Measurements from ENCODE around the gene SPRYD4.
"Not testable (repeated sequence)": the region's sequence is repeated elsewhere in the genome, so short reads cannot be mapped to it uniquely, and the experiment has no call there.

Gene SPRYD4

GRCh38 chr12:56468216-56469006 lies at the start of gene SPRYD4:
Gene SPRYD4 (plus strand): TSS chr12:56468578. CDS start chr12:56468592, 14 bp downstream.
- Histone ChIP-seq H3K36me3 (ENCODE audit: control insufficient read depth, insufficient read depth, low read length) (no peaks in the 10 kb centered on the region), H3K4me1 (ENCODE audit: control insufficient read depth, insufficient read depth, low read length) (peaks cover 2% of the 10 kb centered on the region), H3K27ac (ENCODE audit: low read depth, low read length) (peak within 1 kb of the TSS; percentile 88), H3K27me3 (ENCODE audit: control insufficient read depth, insufficient read depth, low read length) (no peaks in the 10 kb centered on the region), H3K9ac (ENCODE audit: low read length) (peak within 1 kb of the TSS; percentile 97), H3K4me3 (ENCODE audit: low read length) (peak within 1 kb of the TSS; percentile 100)

- Histone ChIP-seq H3K27ac (ENCODE audit: low read depth, low read length) (no peak overlapping the region), H3K36me3 (ENCODE audit: control insufficient read depth, insufficient read depth, low read length) (peaks cover 4% of the 10 kb centered on the region), H3K9ac (ENCODE audit: low read length) (no peak overlapping the region), H3K4me3 (ENCODE audit: low read length) (no peak overlapping the region), H3K4me1 (ENCODE audit: control insufficient read depth, insufficient read depth, low read length) (no peaks in the 10 kb centered on the region), H3K27me3 (ENCODE audit: control insufficient read depth, insufficient read depth, low read length) (no peaks in the 10 kb centered on the region)
These were observed 48.0 kb upstream of the SPRYD4 start for GRCh38 chr12:56420411-56420810.

GRCh38 chr12:56425193-56425592 lies 43.2 kb upstream of the SPRYD4 start:
- H3K36me3 ChIP-seq (ENCODE audit: control insufficient read depth, insufficient read depth, low read length) = peaks cover 4% of the 10 kb centered on the region
- H3K27me3 ChIP-seq (ENCODE audit: control insufficient read depth, insufficient read depth, low read length) = no peaks in the 10 kb centered on the region
- H3K4me3 ChIP-seq (ENCODE audit: low read length) = no peak overlapping the region
- H3K27ac ChIP-seq (ENCODE audit: low read depth, low read length) = no peak overlapping the region
- no peaks in the 10 kb centered on the region for H3K4me1 ChIP-seq (ENCODE audit: control insufficient read depth, insufficient read depth, low read length)
- no peak overlapping the region for H3K9ac ChIP-seq (ENCODE audit: low read length)

- Histone ChIP-seq H3K4me1 (ENCODE audit: control insufficient read depth, insufficient read depth, low read length) (no peaks in the 10 kb centered on the region), H3K27ac (ENCODE audit: low read depth, low read length) (no peak overlapping the region), H3K27me3 (ENCODE audit: control insufficient read depth, insufficient read depth, low read length) (no peaks in the 10 kb centered on the region), H3K36me3 (ENCODE audit: control insufficient read depth, insufficient read depth, low read length) (peaks cover 4% of the 10 kb centered on the region), H3K4me3 (ENCODE audit: low read length) (no peak overlapping the region), H3K9ac (ENCODE audit: low read length) (no peak overlapping the region)
These were observed 42.4 kb upstream of the SPRYD4 start for GRCh38 chr12:56425940-56426438.

GRCh38 chr12:56431288-56431687 lies 37.1 kb upstream of the SPRYD4 start:
- no peaks in the 10 kb centered on the region for H3K4me1 ChIP-seq (ENCODE audit: control insufficient read depth, insufficient read depth, low read length)
- H3K4me3 ChIP-seq (ENCODE audit: low read length) = no peak overlapping the region
- no peak overlapping the region for H3K9ac ChIP-seq (ENCODE audit: low read length)
- H3K27me3 ChIP-seq (ENCODE audit: control insufficient read depth, insufficient read depth, low read length) = no peaks in the 10 kb centered on the region
- H3K36me3 ChIP-seq (ENCODE audit: control insufficient read depth, insufficient read depth, low read length) = no peaks in the 10 kb centered on the region
- H3K27ac ChIP-seq (ENCODE audit: low read depth, low read length) = no peak overlapping the region

- no peak overlapping the region for H3K9ac ChIP-seq (ENCODE audit: low read length)
- H3K36me3 ChIP-seq (ENCODE audit: control insufficient read depth, insufficient read depth, low read length) = no peaks in the 10 kb centered on the region
- no peak overlapping the region for H3K4me3 ChIP-seq (ENCODE audit: low read length)
- H3K4me1 ChIP-seq (ENCODE audit: control insufficient read depth, insufficient read depth, low read length) = no peaks in the 10 kb centered on the region
- H3K27me3 ChIP-seq (ENCODE audit: control insufficient read depth, insufficient read depth, low read length) = no peaks in the 10 kb centered on the region
- H3K27ac ChIP-seq (ENCODE audit: low read depth, low read length) = no peak overlapping the region
These were observed 36.5 kb upstream of the SPRYD4 start for GRCh38 chr12:56431850-56432249.

- no peak overlapping the region for H3K27ac ChIP-seq (ENCODE audit: low read depth, low read length)
- H3K27me3 ChIP-seq (ENCODE audit: control insufficient read depth, insufficient read depth, low read length) = no peaks in the 10 kb centered on the region
- no peaks in the 10 kb centered on the region for H3K4me1 ChIP-seq (ENCODE audit: control insufficient read depth, insufficient read depth, low read length)
- H3K36me3 ChIP-seq (ENCODE audit: control insufficient read depth, insufficient read depth, low read length) = no peaks in the 10 kb centered on the region
- H3K9ac ChIP-seq (ENCODE audit: low read length) = no peak overlapping the region
- no peak overlapping the region for H3K4me3 ChIP-seq (ENCODE audit: low read length)
These were observed 33.5 kb upstream of the SPRYD4 start for GRCh38 chr12:56434828-56435227.

- no peaks in the 10 kb centered on the region for H3K27me3 ChIP-seq (ENCODE audit: control insufficient read depth, insufficient read depth, low read length)
- H3K9ac ChIP-seq (ENCODE audit: low read length) = no peak overlapping the region
- H3K27ac ChIP-seq (ENCODE audit: low read depth, low read length) = no peak overlapping the region
- H3K4me1 ChIP-seq (ENCODE audit: control insufficient read depth, insufficient read depth, low read length) = no peaks in the 10 kb centered on the region
- H3K36me3 ChIP-seq (ENCODE audit: control insufficient read depth, insufficient read depth, low read length) = no peaks in the 10 kb centered on the region
- no peak overlapping the region for H3K4me3 ChIP-seq (ENCODE audit: low read length)
These were observed 30.8 kb upstream of the SPRYD4 start for GRCh38 chr12:56437430-56438176.

GRCh38 chr12:56443208-56443607 lies 25.2 kb upstream of the SPRYD4 start:
- not testable (repeated sequence) for H3K27ac ChIP-seq (ENCODE audit: low read depth, low read length); H3K27me3 ChIP-seq (ENCODE audit: control insufficient read depth, insufficient read depth, low read length); H3K4me3 ChIP-seq (ENCODE audit: low read length); H3K36me3 ChIP-seq (ENCODE audit: control insufficient read depth, insufficient read depth, low read length); H3K9ac ChIP-seq (ENCODE audit: low read length); H3K4me1 ChIP-seq (ENCODE audit: control insufficient read depth, insufficient read depth, low read length)

- H3K36me3 ChIP-seq (ENCODE audit: control insufficient read depth, insufficient read depth, low read length) = no peaks in the 10 kb centered on the region
- no peaks in the 10 kb centered on the region for H3K27me3 ChIP-seq (ENCODE audit: control insufficient read depth, insufficient read depth, low read length)
- no peaks in the 10 kb centered on the region for H3K4me1 ChIP-seq (ENCODE audit: control insufficient read depth, insufficient read depth, low read length)
- peak within 1 kb of the TSS; percentile 85 for H3K27ac ChIP-seq (ENCODE audit: low read depth, low read length)
- H3K9ac ChIP-seq (ENCODE audit: low read length) = peak within 1 kb of the TSS; percentile 67
- peak within 1 kb of the TSS; percentile 90 for H3K4me3 ChIP-seq (ENCODE audit: low read length)
These were observed 19.3 kb upstream of the SPRYD4 start, which contains the start of gene TIMELESS for GRCh38 chr12:56448860-56449621. Gene TIMELESS (minus strand): TSS chr12:56449426. CDS start chr12:56434170, 15,256 bp downstream.

- no peaks in the 10 kb centered on the region for H3K36me3 ChIP-seq (ENCODE audit: control insufficient read depth, insufficient read depth, low read length)
- H3K27me3 ChIP-seq (ENCODE audit: control insufficient read depth, insufficient read depth, low read length) = no peaks in the 10 kb centered on the region
- H3K27ac ChIP-seq (ENCODE audit: low read depth, low read length) = peak overlapping the region; percentile 85
- peak overlapping the region; percentile 90 for H3K4me3 ChIP-seq (ENCODE audit: low read length)
- peak overlapping the region; percentile 1 for H3K9ac ChIP-seq (ENCODE audit: low read length)
- no peaks in the 10 kb centered on the region for H3K4me1 ChIP-seq (ENCODE audit: control insufficient read depth, insufficient read depth, low read length)
These were observed 18.8 kb upstream of the SPRYD4 start for GRCh38 chr12:56449622-56449984.

GRCh38 chr12:56450241-56450640 lies 18.1 kb upstream of the SPRYD4 start:
- Histone ChIP-seq H3K4me3 (ENCODE audit: low read length) (no peak overlapping the region), H3K36me3 (ENCODE audit: control insufficient read depth, insufficient read depth, low read length) (no peaks in the 10 kb centered on the region), H3K9ac (ENCODE audit: low read length) (no peak overlapping the region), H3K4me1 (ENCODE audit: control insufficient read depth, insufficient read depth, low read length) (no peaks in the 10 kb centered on the region), H3K27ac (ENCODE audit: low read depth, low read length) (no peak overlapping the region), H3K27me3 (ENCODE audit: control insufficient read depth, insufficient read depth, low read length) (no peaks in the 10 kb centered on the region)
